CD4-positive, alpha-beta memory T cell (primary cell): ENCODE data around the gene ZDHHC14. TPM values are rescaled to one million over a fixed set of nuclear protein-coding genes. Genes with fewer than 3 reads are reported as not detected.

Experiments
- CTCF ChIA-PET: fragments of 350-600 bp; sonication (Branson Sonifier 250); formaldehyde crosslinking; loops from one replicate; lab custom pipeline; 2021; ENCODE audit warnings: inconsistent platforms; ENCODE audit not compliant: partially characterized antibody; lab: Charles Lee
- POLR2A ChIA-PET: fragments of 350-600 bp; sonication (Branson Sonifier 250); formaldehyde crosslinking; loops from one replicate; lab custom pipeline; 2021; ENCODE audit not compliant: partially characterized antibody; lab: Charles Lee
- DNase-seq, 5 donors: peaks; one replicate each; pipeline versions ENCODE4 v3.0.0 to v3.0.0-alpha.2; 2020 to 2022; ENCODE audit warnings: mixed read lengths in 1 of 5
- H3K27ac ChIP-seq: one replicate; pipeline ENCODE4 v1.7.0; 2013; ENCODE audit warnings: low read depth, low read length
- H3K27me3 ChIP-seq: 2 replicates; pipeline ENCODE4 v1.7.0; 2013; ENCODE audit warnings: mild to moderate bottlenecking, low read length, moderate library complexity; ENCODE audit not compliant: insufficient read depth
- H3K36me3 ChIP-seq: 2 replicates; pipeline ENCODE4 v1.7.0; 2013; ENCODE audit warnings: mild to moderate bottlenecking, low read length, moderate library complexity; ENCODE audit not compliant: insufficient read depth
- H3K4me1 ChIP-seq: 2 replicates; pipeline ENCODE4 v1.7.0; 2013; ENCODE audit warnings: mild to moderate bottlenecking, low read length, moderate library complexity; ENCODE audit not compliant: insufficient read depth
- H3K4me3 ChIP-seq, 2 donors: one replicate each; pipeline ENCODE4 v1.7.0; 2013; ENCODE audit warnings: low read length in 2 of 2, mild to moderate bottlenecking in 1 of 2
- H3K9me3 ChIP-seq, 2 donors: one replicate each; pipeline ENCODE4 v1.7.0; 2013; ENCODE audit warnings: low read length in 2 of 2, control low read depth in 1 of 2; ENCODE audit not compliant: control insufficient read depth in 1 of 2
- H3K27ac Mint-ChIP-seq, 7 donors: one replicate each; pipeline ENCODE4 v1.8.0; 2020 to 2021; ENCODE audit warnings: mixed read lengths in 7 of 7, mild to moderate bottlenecking in 6 of 7, inconsistent platforms in 3 of 7, moderate library complexity in 3 of 7
- H3K27me3 Mint-ChIP-seq, 2 donors: one replicate each; pipeline ENCODE4 v1.8.0; 2020 to 2021; ENCODE audit warnings: mixed read lengths in 2 of 2
- H3K36me3 Mint-ChIP-seq, 2 donors: one replicate each; pipeline ENCODE4 v1.8.0; 2020 to 2021; ENCODE audit warnings: mixed read lengths in 2 of 2, inconsistent platforms in 1 of 2, mild to moderate bottlenecking in 1 of 2
- H3K4me1 Mint-ChIP-seq, 4 donors: one replicate each; pipeline ENCODE4 v1.8.0; 2020 to 2021; ENCODE audit warnings: mixed read lengths in 4 of 4, mild to moderate bottlenecking in 1 of 4
- H3K4me3 Mint-ChIP-seq, 8 donors: one replicate each; pipeline ENCODE4 v1.8.0; 2020 to 2021; ENCODE audit warnings: mixed read lengths in 8 of 8, mild to moderate bottlenecking in 7 of 8, moderate library complexity in 6 of 8, inconsistent platforms in 3 of 8
- H3K9me3 Mint-ChIP-seq, 8 donors: one replicate each; pipeline ENCODE4 v1.8.0; 2020 to 2021; ENCODE audit warnings: mixed read lengths in 8 of 8, mild to moderate bottlenecking in 5 of 8, inconsistent platforms in 3 of 8, moderate library complexity in 1 of 8
- intact Hi-C: fragments of 100-400 bp; cut with micrococcal nuclease; formaldehyde crosslinking; loops from one replicate; pipeline ENCODE4 v1.15.1; 2023
- polyA plus RNA-seq, 2 donors: library from polyadenylated mRNA; unstranded; fragments of 300-500 nt; fragmentation: Illumina TruSeq; gene quantifications; one replicate each; pipeline ENCODE4 v1.2.3, GENCODE V29; 2021
- total RNA-seq, 2 experiments: library from RNA; stranded (reverse); gene quantifications; one replicate each; pipeline ENCODE4 v1.2.3, GENCODE V29; 2021

The ZDHHC14 gene
- total and polyA plus RNA-seq, 4 experiments from 2014 or later = 1.5 to 1.9 (median 1.7) TPM

DNA sequence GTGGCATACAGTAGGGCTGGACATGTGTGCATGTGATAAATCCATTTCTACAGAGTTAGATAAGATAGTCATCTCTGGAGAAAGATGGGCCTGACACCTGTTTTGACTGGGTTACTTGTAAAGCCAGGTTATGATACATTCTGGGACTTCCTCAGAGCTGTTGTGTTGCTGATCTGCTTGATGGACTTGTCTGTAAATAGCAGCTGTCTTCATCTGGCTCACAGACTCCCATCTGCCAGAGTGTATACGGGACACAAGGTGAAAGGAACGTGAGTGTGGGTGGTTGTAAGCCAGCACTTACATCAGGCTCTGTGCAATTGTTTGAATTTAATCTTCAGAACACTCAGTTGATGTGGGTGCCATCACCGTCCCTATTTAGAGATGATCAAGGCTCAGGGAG, 49.8 kb downstream of the ZDHHC14 start:
- Mint-ChIP-seq H3K36me3 (no peaks in the 10 kb centered on the region), H3K27me3 (no peaks in the 10 kb centered on the region)
- CTCF ChIA-PET = no interaction called here

DNA sequence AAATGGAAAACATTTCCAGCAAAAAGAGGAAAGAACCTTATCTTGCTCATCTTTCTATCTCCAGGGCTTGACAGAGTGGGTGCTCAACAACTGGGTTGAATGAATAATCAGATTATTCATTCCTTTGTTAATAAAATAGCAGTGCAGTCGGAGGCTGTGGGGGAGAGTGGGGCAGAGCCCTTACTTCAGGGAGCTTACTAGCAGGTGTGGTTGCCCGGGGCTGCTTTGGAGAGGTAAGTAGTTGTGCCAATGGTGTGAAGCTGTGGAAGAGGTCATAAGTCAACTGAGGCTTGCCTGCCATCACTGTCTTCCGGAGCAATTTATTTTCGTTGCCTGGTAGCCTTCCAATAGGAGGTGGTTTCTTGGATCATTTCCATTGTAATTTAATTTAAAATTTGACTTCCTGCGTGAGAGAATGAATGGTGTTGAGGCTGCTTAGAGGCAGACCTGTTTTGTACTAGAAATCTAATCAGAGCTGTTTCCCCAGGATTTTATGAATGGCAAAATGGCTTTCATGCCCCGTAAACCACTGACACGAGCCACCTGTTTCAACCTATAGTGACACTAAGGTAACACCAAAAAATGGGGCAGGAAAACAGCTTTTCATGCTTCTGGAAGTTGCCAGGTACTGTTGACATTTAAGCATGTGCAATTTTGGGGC, 51.4 kb downstream of the ZDHHC14 start:
- H3K9me3 Mint-ChIP-seq = no peaks in the 10 kb centered on the region
- ChIA-PET CTCF (no interaction called here), POLR2A (no interaction called here)
- H3K36me3 Mint-ChIP-seq = no peaks in the 10 kb centered on the region
- H3K36me3 ChIP-seq = no peaks in the 10 kb centered on the region
- H3K4me3 ChIP-seq = no peak overlapping the region
- H3K27me3 Mint-ChIP-seq = peaks cover 0 to 2% of the 10 kb centered on the region in 2 donors
- no peak overlapping the region for H3K4me3 Mint-ChIP-seq
- no peaks in the 10 kb centered on the region for H3K27me3 ChIP-seq
- intact Hi-C loops = no loop called here
- H3K27ac Mint-ChIP-seq = no peak overlapping the region
- H3K4me1 ChIP-seq = no peaks in the 10 kb centered on the region
- no peaks in the 10 kb centered on the region for H3K9me3 ChIP-seq
- peaks cover 0 to 7% (median 2%) of the 10 kb centered on the region in 4 donors for H3K4me1 Mint-ChIP-seq
- H3K27ac ChIP-seq = no peak overlapping the region
- DNase-seq = no peak

More for the DNA sequence above, 49.8 kb downstream of the ZDHHC14 start:
- POLR2A ChIA-PET = no interaction called here
- H3K27ac ChIP-seq = no peak overlapping the region
- no peak overlapping the region for H3K4me3 ChIP-seq
- Mint-ChIP-seq H3K9me3 (no peaks in the 10 kb centered on the region), H3K27ac (no peak overlapping the region), H3K4me3 (no peak overlapping the region), H3K4me1 (peaks cover 0 to 7% (median 4%) of the 10 kb centered on the region in 4 donors)
- H3K36me3 ChIP-seq = no peaks in the 10 kb centered on the region
- no peaks in the 10 kb centered on the region for H3K4me1 ChIP-seq
- intact Hi-C loops = no loop called here
- DNase-seq = no peak
- H3K9me3 ChIP-seq = no peaks in the 10 kb centered on the region
- no peaks in the 10 kb centered on the region for H3K27me3 ChIP-seq

DNA sequence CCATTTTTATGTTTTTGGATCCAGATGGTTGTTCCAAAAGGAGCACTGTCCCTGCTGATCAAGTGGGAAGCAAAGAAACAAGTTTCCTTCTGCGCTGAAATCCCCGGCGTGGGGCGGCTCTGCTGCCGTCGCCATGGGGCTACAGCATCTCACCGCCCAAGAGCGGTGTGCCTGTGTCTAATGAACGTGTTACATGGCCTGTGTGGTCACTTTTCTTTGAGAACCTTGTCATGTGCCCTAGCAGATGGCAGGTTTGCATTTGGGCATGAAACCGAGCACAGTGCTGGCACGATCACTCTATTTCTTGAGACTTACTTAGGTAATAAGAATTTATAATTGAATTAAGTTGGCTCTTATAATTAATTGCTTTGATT, 51.9 kb downstream of the ZDHHC14 start:
- ChIA-PET POLR2A (no interaction called here), CTCF (no interaction called here)
- H3K36me3 Mint-ChIP-seq = no peaks in the 10 kb centered on the region
- H3K27me3 Mint-ChIP-seq = peaks cover 0 to 2% of the 10 kb centered on the region in 2 donors
- no peaks in the 10 kb centered on the region for H3K4me1 ChIP-seq
- no peaks in the 10 kb centered on the region for H3K36me3 ChIP-seq
- H3K27ac Mint-ChIP-seq = peak overlapping the region in 1 of 7 donors; percentile 30
- intact Hi-C loops = no loop called here
- no peak overlapping the region for H3K4me3 Mint-ChIP-seq
- H3K4me3 ChIP-seq = no peak overlapping the region
- H3K9me3 ChIP-seq = no peaks in the 10 kb centered on the region
- H3K27ac ChIP-seq = no peak overlapping the region
- H3K9me3 Mint-ChIP-seq = no peaks in the 10 kb centered on the region
- no peak for DNase-seq
- peaks cover 0 to 7% (median 2%) of the 10 kb centered on the region in 4 donors for H3K4me1 Mint-ChIP-seq
- no peaks in the 10 kb centered on the region for H3K27me3 ChIP-seq

DNA sequence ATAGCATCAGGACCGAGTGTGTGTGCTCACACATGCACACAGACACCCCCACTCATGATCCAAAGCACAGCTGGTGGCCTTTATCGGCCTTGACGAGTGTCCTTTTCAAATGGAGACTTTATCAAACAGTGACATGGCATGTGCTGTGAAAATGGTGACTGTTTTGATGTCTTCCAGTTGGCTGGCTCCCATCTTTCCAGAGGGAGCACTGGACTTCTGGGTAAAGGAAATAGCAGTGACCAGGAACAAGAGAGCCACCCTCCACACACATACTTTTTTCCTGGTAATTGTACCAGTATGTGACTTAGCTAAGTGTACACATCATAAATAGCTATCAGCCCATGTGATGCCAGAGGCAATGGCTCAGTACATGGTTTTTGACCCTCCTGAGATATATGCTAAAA, 52.7 kb downstream of the ZDHHC14 start:
- DNase-seq = no peak
- Mint-ChIP-seq H3K4me1 (peaks cover 0 to 6% (median 1%) of the 10 kb centered on the region in 4 donors), H3K36me3 (no peaks in the 10 kb centered on the region), H3K9me3 (no peaks in the 10 kb centered on the region), H3K4me3 (no peak overlapping the region), H3K27ac (no peak overlapping the region), H3K27me3 (peaks cover 0 to 2% of the 10 kb centered on the region in 2 donors)
- intact Hi-C loops = no loop called here
- H3K36me3 ChIP-seq = no peaks in the 10 kb centered on the region
- no peaks in the 10 kb centered on the region for H3K27me3 ChIP-seq
- no peaks in the 10 kb centered on the region for H3K4me1 ChIP-seq
- ChIA-PET CTCF (no interaction called here), POLR2A (no interaction called here)
- no peaks in the 10 kb centered on the region for H3K9me3 ChIP-seq
- H3K4me3 ChIP-seq = no peak overlapping the region
- H3K27ac ChIP-seq = no peak overlapping the region

DNA sequence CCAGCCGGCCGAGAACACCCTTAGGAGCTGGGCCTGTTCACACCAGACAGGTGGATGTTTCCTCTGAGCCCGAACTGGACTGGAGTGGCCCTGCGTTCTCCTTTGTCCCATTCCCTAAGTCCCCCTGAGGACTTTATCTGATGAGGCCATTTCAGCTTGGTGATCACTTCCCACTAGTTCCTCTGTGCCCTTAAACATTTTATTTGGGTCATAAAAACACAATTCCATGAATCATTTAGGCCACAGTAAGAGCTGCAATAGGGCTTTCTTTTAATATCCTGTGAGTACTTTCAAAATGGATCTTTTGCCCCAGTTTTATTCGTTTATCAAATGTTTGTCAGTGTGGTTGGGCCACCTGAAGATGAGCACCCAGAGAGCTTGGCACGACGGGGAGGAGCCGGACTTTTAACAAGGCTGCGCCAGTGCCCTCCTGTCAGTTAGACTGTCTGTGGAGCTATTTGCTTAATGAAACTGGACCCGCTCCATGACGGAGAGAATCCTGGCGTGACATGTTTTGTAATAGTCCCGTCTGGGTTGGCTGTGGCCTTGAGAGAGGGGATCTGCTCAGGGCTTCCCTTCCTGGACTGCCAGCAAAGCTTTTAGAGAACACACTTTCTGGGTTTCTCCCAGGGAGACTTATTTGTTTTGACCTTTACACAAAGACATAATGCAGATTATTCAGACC, 53.5 kb downstream of the ZDHHC14 start:
- no peaks in the 10 kb centered on the region for H3K27me3 ChIP-seq
- DNase-seq = no peak
- Mint-ChIP-seq H3K9me3 (no peaks in the 10 kb centered on the region), H3K4me1 (no peaks in the 10 kb centered on the region), H3K27ac (no peak overlapping the region), H3K4me3 (no peak overlapping the region), H3K36me3 (no peaks in the 10 kb centered on the region), H3K27me3 (peaks cover 0 to 2% of the 10 kb centered on the region in 2 donors)
- intact Hi-C loops = no loop called here
- no peak overlapping the region for H3K4me3 ChIP-seq
- no peak overlapping the region for H3K27ac ChIP-seq
- no peaks in the 10 kb centered on the region for H3K9me3 ChIP-seq
- H3K4me1 ChIP-seq = no peaks in the 10 kb centered on the region
- CTCF ChIA-PET = no interaction called here
- H3K36me3 ChIP-seq = no peaks in the 10 kb centered on the region
- POLR2A ChIA-PET = no interaction called here

DNA sequence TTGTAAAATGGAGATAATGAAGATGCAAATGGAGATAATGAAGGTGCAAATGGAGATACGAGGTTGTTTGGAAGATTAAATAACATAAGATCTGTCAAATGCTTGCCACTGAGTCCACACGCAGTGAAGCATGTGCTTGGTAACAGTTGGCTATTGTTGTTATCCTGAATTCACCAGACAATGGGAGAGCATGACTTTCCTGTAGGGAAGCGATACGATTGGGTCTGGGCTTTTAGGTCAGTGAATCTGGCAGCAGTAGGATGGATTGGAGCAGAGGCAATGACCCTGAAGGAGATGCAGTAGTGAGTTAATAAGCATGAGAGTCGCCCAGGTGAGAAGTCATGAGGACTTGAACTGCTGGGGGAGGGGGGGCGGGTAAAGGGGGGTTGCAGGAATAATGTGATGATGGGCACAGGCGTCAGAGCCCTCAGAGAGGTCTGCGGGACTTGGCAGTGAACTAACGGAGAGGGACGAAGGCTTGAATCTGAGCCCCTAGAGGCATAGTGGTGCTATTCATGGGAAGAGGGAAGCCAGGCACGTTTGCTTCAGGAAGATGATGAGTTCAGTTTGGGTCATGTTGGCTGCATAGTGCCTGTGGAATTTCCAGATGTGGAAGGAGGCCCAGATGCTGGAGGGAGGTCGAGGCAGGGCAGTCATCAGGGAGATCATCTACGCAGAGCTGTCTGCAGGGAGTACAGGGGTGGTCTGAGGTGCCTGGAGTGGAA, 55.4 kb downstream of the ZDHHC14 start:
- no peak for DNase-seq
- Histone ChIP-seq H3K4me1 (no peaks in the 10 kb centered on the region), H3K27ac (no peak overlapping the region), H3K27me3 (no peaks in the 10 kb centered on the region), H3K36me3 (no peaks in the 10 kb centered on the region), H3K4me3 (no peak overlapping the region), H3K9me3 (no peaks in the 10 kb centered on the region)
- Mint-ChIP-seq H3K27ac (no peak overlapping the region), H3K9me3 (no peaks in the 10 kb centered on the region), H3K27me3 (peaks cover 0 to 2% of the 10 kb centered on the region in 2 donors), H3K4me3 (no peak overlapping the region), H3K4me1 (no peaks in the 10 kb centered on the region), H3K36me3 (no peaks in the 10 kb centered on the region)
- ChIA-PET CTCF (no interaction called here), POLR2A (no interaction called here)
- intact Hi-C loops = no loop called here

DNA sequence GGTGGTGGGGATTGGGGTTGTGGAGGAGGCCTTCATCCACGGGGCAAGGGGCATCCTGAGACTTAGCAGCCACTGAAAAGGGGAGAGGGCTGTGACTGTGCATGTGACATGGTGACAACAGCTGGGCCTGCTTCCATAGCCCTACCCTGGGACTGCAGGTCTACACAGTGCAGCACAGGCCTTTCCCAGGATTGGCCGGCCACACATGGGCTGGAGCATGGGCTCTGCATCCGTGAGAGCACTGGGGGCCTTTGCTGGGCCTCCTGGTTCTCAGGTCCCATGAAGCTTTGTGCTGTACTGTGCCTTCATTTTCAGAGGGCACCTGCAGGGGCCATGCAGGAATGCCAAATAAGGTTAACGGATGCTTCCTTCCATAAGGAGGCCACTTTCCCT, 56.0 kb downstream of the ZDHHC14 start:
- H3K4me1 Mint-ChIP-seq = no peaks in the 10 kb centered on the region
- Histone ChIP-seq H3K4me3 (no peak overlapping the region), H3K4me1 (no peaks in the 10 kb centered on the region), H3K27me3 (no peaks in the 10 kb centered on the region), H3K36me3 (no peaks in the 10 kb centered on the region), H3K27ac (no peak overlapping the region), H3K9me3 (no peaks in the 10 kb centered on the region)
- ChIA-PET CTCF (no interaction called here), POLR2A (no interaction called here)
- no peak overlapping the region for H3K4me3 Mint-ChIP-seq
- H3K36me3 Mint-ChIP-seq = no peaks in the 10 kb centered on the region
- H3K27ac Mint-ChIP-seq = no peak overlapping the region
- no peaks in the 10 kb centered on the region for H3K9me3 Mint-ChIP-seq
- DNase-seq = no peak
- peaks cover 0 to 2% of the 10 kb centered on the region in 2 donors for H3K27me3 Mint-ChIP-seq
- intact Hi-C loops = no loop called here
